Astrocyte (in vitro differentiated cells and primary cell): ENCODE measurements around the gene ADAP1. TPM values are rescaled to one million over a fixed set of nuclear protein-coding genes. Genes with fewer than 3 reads are reported as not detected.

Source experiments
- DNase-seq: peaks from one replicate; pipeline ENCODE4 v3.0.0-alpha.2; 2010; ENCODE audit warnings: low read depth
- FAIRE-seq: peaks from 2 replicates; lab custom pipeline; 2011; peaks lifted over from hg19 to GRCh38; lab: Jason Lieb, UNC
- H2AFZ ChIP-seq: 2 replicates; pipeline ENCODE4 v1.6.0; 2012; ENCODE audit warnings: low read depth, low read length, inconsistent platforms
- H3K27ac ChIP-seq: 2 replicates; pipeline ENCODE4 v1.5.1; 2011; ENCODE audit warnings: low read depth, low read length, inconsistent platforms
- H3K27me3 ChIP-seq: 2 replicates; pipeline ENCODE4 v1.6.0; 2011; ENCODE audit warnings: low read length, inconsistent platforms; ENCODE audit not compliant: insufficient read depth
- H3K36me3 ChIP-seq: 2 replicates; pipeline ENCODE4 v1.5.1; 2011; ENCODE audit warnings: low read length, inconsistent platforms; ENCODE audit not compliant: insufficient read depth
- H3K4me1 ChIP-seq: 2 replicates; pipeline ENCODE4 v1.5.1; 2011; ENCODE audit warnings: low read length, inconsistent platforms; ENCODE audit not compliant: insufficient read depth
- H3K4me2 ChIP-seq: 2 replicates; pipeline ENCODE4 v1.6.0; 2012; ENCODE audit warnings: low read length, inconsistent platforms
- H3K4me3 ChIP-seq: 2 replicates; pipeline ENCODE4 v1.5.1; 2011; ENCODE audit warnings: low read depth, mild to moderate bottlenecking, low read length, inconsistent platforms; ENCODE audit not compliant: insufficient read depth
- H3K79me2 ChIP-seq: 2 replicates; pipeline ENCODE4 v1.6.0; 2012; ENCODE audit warnings: mild to moderate bottlenecking, low read length, inconsistent platforms; ENCODE audit not compliant: insufficient read depth
- H3K9ac ChIP-seq: 2 replicates; pipeline ENCODE4 v1.6.0; 2012; ENCODE audit warnings: mild to moderate bottlenecking, low read length, inconsistent platforms
- H3K9me3 ChIP-seq: 2 replicates; pipeline ENCODE4 v1.5.1; 2012; ENCODE audit warnings: low read depth, mild to moderate bottlenecking, low read length, inconsistent platforms; ENCODE audit not compliant: insufficient read depth
- H4K20me1 ChIP-seq: 2 replicates; pipeline ENCODE4 v1.6.0; 2012; ENCODE audit warnings: low read length, inconsistent platforms; ENCODE audit not compliant: insufficient read depth
- H3K27ac Mint-ChIP-seq: one replicate; pipeline ENCODE4 v1.8.0; 2021; ENCODE audit warnings: mild to moderate bottlenecking, mixed read lengths; ENCODE audit not compliant: unreplicated experiment
- H3K27me3 Mint-ChIP-seq: one replicate; pipeline ENCODE4 v1.8.0; 2021; ENCODE audit warnings: low read depth, mixed read lengths; ENCODE audit not compliant: unreplicated experiment
- H3K36me3 Mint-ChIP-seq: one replicate; pipeline ENCODE4 v1.8.0; 2021; ENCODE audit warnings: low read depth, mixed read lengths; ENCODE audit not compliant: unreplicated experiment
- H3K4me1 Mint-ChIP-seq: one replicate; pipeline ENCODE4 v1.8.0; 2021; ENCODE audit warnings: low read depth, mixed read lengths; ENCODE audit not compliant: unreplicated experiment
- H3K4me3 Mint-ChIP-seq: one replicate; pipeline ENCODE4 v1.8.0; 2021; ENCODE audit warnings: mild to moderate bottlenecking, moderate library complexity, mixed read lengths; ENCODE audit not compliant: unreplicated experiment
- H3K9me3 Mint-ChIP-seq: one replicate; pipeline ENCODE4 v1.8.0; 2021; ENCODE audit warnings: mild to moderate bottlenecking, mixed read lengths; ENCODE audit not compliant: unreplicated experiment
- CTCF ChIP-seq: IDR thresholded peaks from 2 replicates; pipeline ENCODE4 v1.5.1; 2011; ENCODE audit warnings: low read depth, mild to moderate bottlenecking, inconsistent platforms, low read length, moderate library complexity; ENCODE audit not compliant: insufficient read depth
- EZH2 ChIP-seq: IDR thresholded peaks from 2 replicates; pipeline ENCODE4 v1.6.1; 2012; ENCODE audit warnings: mild to moderate bottlenecking, low read length, inconsistent platforms; ENCODE audit not compliant: insufficient read depth
- total RNA-seq: library from RNA; stranded (reverse); gene quantifications from 2 replicates; pipeline ENCODE4 v1.2.1, GENCODE V29; 2021

The ADAP1 gene
- total RNA-seq, 1 donor from 2014 or later: 4.8 TPM

GRCh38 chr7:976901-977325 is 22.4 kb upstream of the ADAP1 start:
- no peak overlapping the region for H3K4me2 ChIP-seq
- H3K9me3 Mint-ChIP-seq: no peaks in the 10 kb centered on the region
- no peak overlapping the region for H3K27ac ChIP-seq
- H3K9ac ChIP-seq: no peak overlapping the region
- no peaks in the 10 kb centered on the region for H3K36me3 Mint-ChIP-seq
- peaks cover 14% of the 10 kb centered on the region for H3K36me3 ChIP-seq
- no peak overlapping the region for H2AFZ ChIP-seq
- H3K27ac Mint-ChIP-seq: no peak overlapping the region
- peaks cover 35% of the 10 kb centered on the region for H3K79me2 ChIP-seq
- H3K27me3 ChIP-seq: no peaks in the 10 kb centered on the region
- H3K4me1 Mint-ChIP-seq: peaks cover 8% of the 10 kb centered on the region
- peaks cover 8% of the 10 kb centered on the region for H3K4me1 ChIP-seq
- peak overlapping the region; percentile 70 for H3K4me3 Mint-ChIP-seq
- no peak overlapping the region for H3K4me3 ChIP-seq
- H3K27me3 Mint-ChIP-seq: no peaks in the 10 kb centered on the region
- no peak for FAIRE-seq
- no peak for DNase-seq
- no peaks in the 10 kb centered on the region for H3K9me3 ChIP-seq
- TF ChIP-seq EZH2: no peak
- TF ChIP-seq CTCF: no peak
- peaks cover 28% of the 10 kb centered on the region for H4K20me1 ChIP-seq

- Mint-ChIP-seq H3K4me3 (peak overlapping the region; percentile 70), H3K4me1 (peaks cover 8% of the 10 kb centered on the region), H3K9me3 (no peaks in the 10 kb centered on the region), H3K27ac (no peak overlapping the region), H3K27me3 (no peaks in the 10 kb centered on the region), H3K36me3 (peaks cover 2% of the 10 kb centered on the region)
- TF ChIP-seq CTCF (no peak), EZH2 (no peak)
- Histone ChIP-seq H3K4me3 (peak overlapping the region; percentile 51), H3K4me2 (peak overlapping the region; percentile 91), H4K20me1 (peaks cover 34% of the 10 kb centered on the region), H3K79me2 (peaks cover 43% of the 10 kb centered on the region), H3K36me3 (peaks cover 15% of the 10 kb centered on the region), H3K9ac (peak overlapping the region; percentile 66), H3K27me3 (no peaks in the 10 kb centered on the region), H3K9me3 (no peaks in the 10 kb centered on the region), H3K4me1 (peaks cover 8% of the 10 kb centered on the region), H3K27ac (no peak overlapping the region), H2AFZ (peak overlapping the region; percentile 87)
- DNase-seq (no peak), FAIRE-seq (no peak)
These were observed 21.4 kb upstream of the ADAP1 start for GRCh38 chr7:975702-976473.
